Stimulated activated CD4-positive, alpha-beta T cell treated with anti-CD3 and anti-CD28 coated beads, TNF-alpha, amount 100 ng/mL, for 48 hours (primary cell): ENCODE measurements around the gene IL3RA.

Experiments
- DNase-seq, 3 donors: peaks; one replicate each; pipeline ENCODE4 v3.0.0-alpha.2; 2020; ENCODE audit warnings: low read depth in 3 of 3

The IL3RA gene

DNA sequence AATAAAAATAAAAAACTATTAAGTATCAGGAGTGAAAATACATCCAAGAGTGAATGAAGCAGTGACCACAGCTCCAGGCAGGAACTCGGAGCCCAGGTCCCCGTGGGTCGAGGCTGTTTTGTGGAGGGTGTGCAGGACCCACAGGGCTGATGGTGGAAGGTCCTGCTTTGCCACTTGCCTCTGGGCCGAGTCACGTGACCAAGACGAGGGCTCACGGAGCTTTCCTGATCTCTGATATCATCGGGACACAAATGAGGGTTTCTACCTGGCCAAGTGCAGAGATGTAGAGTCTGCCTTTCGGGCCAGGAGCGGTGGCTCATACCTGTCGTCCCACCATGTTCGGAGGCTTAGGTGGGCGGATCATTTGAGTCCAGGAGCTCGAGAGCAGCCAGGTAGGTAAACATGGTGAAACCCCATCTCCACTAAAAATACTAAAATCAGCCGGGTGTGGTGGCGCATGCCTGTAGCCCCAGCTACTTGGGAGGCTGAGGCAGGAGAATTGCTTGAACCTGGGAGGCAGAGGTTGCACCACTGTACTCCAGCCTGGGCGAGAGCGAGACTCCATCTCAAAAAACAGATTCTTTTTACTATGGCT is 48.2 kb downstream of the IL3RA start:
- no peak for DNase-seq

DNA sequence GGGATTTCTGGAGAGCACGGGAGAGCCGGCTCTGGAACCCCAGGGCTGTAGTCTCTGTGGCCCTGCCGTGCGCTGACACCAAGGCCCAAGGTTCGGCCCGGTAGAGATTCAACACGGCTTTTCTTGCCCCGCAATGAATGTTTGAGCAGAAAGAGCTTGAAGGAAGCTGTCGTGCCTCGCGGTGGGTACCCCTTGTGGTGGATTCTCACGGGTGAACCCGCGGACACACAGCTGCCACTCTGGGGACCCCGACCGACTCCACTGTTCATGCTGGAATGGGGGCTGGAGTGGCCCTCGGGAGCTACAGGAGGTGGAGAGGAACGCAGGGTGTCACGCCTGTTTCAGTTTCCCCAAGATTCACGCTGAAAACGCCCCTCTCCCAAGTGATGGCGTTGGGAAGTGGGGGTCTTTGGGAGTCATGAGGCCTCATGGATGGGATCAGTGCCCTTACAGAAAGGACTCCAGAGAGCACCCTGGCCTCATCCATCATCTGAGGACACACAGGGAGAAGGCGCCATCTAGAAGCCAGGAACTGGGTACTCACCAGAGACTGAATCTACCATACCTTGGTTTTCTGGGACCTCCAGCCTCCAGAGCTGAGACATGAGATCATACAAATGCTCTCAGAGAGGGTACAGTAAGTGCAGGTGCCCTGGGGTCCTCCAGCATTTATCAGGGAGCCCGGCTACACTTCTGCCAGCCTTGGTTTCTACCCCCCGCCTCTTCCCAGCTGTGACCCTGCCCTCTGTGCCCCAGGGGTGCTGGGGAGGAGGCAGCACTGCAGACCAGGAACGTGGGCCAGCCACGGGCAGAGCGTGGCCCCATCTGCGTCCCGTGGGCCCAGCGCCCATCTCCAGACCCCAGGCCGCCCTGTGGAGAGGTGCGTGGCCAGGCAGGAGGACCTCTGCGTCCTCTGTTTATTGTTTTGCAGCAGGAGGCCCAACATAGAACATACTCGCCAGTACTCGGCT is 49.0 kb downstream of the IL3RA start:
- no peak for DNase-seq

DNA sequence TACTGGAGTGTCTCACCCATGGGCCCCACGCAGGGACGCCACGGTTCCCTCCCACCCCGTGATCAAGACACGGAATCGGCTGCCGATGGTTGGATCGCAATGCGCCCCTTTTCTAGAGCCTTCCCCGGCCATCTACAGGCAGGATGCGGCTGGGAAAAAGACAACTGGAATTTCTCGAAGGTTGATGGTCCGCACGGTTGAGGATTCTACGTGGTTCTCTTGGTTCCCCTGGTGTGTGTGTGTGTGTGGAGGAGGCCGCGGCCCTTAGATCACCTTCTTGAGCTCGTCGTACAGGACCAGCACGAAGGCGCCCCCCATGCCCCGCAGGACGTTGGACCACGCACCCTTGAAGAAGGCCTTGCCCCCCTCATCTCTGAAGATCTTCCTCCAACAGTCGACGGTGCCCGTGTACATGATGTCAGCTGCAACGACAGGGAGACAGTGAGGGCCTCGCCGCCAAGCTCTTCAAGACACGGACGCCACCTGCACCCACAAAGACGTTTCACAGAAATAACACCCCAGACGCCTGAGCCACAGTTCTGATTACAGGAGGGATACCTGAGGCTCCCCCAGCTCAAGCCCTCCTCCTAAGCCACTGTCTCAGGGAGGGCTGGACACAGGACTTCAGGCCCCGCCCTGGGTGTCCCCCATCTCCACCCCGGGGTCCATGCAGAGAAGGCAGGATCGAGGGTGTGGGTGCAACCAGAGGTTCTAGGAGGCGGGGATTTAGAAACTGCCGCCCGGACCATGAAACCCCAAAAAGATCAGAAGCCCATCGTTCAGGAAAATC is 49.9 kb downstream of the IL3RA start:
- DNase-seq: no peak

DNA sequence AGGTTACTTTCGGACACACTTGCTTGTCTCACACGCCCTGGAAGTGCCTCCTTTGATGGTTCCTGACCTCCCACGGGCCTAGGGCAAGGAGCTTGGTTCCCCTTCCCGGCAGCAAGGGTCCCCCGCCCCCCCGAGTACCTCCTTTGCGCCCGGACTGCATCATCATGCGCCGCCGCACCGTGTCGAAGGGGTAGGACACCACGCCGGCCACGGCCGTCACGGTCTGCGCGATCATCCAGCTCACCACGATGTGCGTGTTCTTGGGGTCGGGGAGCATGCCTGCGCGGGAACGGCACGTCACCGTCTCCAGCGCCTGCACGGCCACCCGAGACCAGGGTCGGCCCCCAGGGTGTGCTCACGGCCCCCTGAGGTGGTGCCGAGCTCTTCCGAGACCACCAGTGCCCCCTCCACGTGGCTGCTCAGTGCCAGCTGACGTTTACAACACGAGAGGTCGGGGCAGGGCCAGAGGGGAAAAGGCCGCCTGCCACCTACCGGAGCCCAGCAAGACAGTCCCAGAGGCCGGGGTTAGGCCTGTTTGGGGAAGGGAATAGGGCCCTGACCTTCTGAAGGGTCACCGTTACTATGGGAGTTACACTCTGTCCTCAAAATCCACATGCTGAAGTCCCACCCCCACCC is 50.7 kb downstream of the IL3RA start:
- no peak for DNase-seq

DNA sequence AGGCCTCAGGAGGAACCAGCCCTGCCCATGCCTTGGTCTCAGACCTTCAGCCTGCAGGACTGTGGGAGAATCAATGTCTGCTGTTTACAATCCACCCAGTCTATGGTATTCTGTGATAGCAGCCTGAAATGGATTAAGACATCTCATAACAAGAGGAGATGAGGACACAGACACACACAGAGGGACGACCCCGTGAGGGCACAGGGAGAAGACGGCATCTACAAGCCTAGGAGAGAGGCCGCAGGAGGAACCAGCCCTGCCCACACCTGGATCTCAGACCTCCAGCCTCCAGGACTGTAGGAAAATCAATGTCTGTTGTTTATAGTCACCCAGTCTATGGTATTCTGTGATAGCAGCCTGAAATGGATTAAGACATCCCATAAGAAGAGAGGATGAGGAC is 52.1 kb downstream of the IL3RA start:
- no peak for DNase-seq

DNA sequence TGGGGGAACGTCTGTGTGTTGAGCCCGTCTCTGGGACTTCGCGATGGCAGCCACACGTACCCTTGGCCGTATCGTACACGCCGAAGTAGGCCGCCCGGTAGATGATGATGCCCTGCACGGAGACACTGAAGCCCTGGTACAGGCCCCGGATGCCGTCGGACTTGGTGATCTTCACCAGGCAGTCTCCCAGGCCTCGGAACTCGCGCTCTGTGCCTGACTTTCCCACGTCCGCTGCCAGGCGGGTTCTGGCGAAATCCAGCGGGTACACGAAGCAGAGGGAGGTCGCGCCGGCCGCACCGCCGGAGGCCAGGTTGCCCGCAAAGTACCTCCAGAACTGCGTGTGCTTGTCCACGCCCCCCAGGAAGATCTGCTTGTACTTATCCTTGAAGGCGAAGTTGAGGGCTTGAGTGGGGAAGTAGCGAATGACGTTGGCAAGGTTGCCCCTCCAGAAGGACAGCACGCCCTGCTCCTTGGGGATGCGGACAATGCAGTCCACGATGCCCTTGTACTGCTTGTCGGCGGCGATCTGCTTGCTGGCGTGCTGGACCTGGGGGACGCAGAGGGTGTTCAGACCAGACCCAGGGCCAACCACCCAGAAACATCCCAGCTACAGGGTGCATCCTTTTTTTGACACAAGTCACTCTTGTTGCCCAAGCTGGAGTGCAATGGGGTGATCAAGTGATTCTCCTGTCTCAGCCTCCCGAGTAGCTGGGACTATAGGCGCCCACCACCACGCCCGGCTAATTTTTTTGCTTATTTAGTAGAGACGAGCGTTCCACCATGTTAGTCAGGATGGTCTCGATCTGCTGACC is 52.8 kb downstream of the IL3RA start:
- DNase-seq: no peak

DNA sequence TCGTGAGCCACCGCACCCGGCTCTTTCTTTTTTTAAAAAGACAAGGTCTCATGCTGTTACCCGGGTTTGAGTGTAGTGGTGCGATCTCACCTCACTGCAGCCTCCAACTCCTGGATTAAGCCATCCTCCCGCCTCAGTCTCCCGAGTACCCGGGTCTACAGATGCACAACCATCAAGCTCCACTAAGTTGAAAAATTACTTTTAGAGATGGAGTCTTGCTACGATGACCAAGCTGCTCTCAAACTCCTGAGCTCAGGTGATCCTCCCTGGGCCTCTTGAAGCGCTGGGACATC is 53.4 kb downstream of the IL3RA start:
- no peak for DNase-seq

DNA sequence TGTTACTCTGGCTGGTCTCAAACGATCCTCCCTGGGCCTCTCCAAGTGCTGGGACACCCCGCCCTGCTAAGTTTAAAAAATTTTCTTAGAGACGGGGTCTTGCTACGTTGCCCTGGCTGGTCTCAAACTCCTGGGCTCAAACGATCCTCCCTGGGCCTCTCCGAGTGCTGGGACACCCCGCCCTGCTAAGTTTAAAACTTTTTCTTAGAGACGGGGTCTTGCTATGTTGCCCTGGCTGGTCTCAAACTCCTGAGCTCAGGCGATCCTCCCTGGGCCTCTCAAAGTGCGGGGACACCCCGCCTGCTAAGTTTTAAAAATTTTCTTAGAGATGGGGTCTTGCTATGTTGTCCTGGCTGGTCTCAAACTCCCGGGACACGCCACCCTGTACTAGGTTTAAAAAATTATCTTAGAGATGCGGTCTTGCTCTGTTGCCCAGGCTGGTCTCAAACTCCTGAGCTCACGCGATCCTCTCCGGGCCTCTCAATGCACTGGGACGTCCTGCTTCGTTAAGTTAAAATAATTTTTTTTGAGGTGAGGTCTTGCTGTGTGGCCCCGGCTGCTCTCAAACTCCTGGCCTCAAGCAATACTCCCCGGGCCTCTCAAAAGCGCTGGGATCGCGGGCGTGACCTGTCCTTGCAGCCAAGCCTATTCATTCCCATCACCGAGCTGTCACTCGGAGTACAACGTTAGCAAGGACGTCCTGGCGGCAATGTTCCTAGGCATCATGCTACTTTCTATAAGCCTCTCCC is 54.2 kb downstream of the IL3RA start:
- no peak for DNase-seq

DNA sequence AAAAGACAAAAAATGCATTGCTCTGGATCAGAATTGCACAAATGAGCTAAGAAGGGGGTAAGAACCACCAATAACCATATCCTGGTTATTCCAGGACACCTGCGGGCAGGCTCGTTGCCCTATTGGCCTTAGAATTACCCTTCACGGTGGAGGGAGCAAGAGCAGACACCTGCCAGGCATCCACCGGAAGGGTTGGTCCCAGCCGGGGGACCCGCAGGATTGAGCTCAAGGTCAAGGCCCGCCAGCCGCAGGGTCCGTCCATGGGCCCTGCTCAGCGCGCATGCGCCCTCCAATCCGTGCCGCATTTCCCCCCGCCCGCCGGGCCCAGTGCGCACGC is 54.8 kb downstream of the IL3RA start:
- DNase-seq: peak in 1 of 3 donors; percentile 85

DNA sequence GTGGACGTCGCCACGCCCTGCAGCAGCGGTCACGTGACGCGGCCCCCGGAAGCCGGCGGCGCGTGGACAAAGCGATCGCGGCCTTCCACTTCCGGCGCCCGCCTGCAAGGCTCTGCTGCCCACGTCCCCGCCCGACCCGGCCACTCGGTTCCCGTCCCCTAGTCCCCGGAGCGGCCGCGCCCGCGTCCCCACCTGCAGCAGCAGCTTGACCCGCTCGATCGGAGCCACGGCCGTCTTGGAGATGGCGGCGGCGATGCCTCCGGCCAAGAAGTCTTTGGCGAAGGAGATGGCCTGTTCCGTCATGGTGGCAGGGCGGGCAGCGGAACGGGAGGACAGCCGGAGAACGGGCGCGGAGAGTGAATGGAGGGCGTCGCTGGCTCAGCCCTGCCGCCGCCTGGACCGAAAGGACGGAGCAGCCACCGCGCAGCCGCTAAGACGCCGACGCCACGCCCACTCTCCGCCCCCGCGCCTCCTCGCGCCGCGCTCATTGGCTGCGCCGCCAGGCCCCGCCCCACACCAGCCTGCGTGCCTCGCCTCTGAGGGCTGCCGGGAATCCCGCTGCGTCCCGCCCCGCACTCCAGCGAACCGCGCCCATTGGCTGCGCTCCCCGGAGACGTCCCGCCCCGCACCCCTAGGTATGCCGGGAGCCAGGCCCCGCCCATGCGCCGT is 55.3 kb downstream of the IL3RA start, which contains the start of gene SLC25A6:
Gene SLC25A6 (minus strand): TSS at position 407 of the 669 bp plus-strand sequence. CDS start 104 bp downstream, at position 303.
- peak; percentile 99 for DNase-seq

DNA sequence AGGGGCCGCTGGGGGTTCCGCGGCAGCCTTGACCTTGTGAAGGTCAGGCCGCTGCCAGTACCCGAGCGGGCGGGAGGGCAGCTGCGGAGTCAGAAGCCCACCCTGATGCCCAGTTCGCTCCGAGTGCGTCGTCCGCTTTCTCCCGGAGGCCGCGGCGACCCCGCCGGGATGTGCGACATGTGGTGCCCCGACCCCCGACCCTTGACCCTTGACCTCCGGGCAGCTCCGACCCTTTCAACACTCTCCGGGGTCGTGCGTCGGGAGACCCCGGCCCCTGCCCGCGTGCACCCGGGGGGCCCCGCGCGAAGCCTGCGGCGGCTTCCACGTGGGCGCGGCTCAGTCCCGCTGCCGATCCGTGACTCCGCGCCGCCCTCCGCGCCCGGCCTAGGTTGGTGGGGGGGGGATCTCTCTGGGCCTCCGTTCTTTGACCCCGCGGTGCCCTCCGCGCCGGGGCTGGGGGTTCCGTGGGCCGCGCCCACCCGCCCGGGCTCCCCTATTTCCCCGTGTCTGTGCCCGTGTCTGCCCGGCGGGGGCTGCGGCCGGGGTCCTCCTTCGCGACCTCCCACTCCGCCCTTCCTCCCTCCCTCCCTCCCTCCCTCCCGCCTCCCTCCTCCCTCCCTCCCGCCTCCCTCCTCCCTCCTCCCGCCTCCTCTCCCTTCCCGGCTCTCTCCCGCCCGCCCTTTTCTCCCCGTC is 55.9 kb downstream of the IL3RA start:
- DNase-seq: no peak

DNA sequence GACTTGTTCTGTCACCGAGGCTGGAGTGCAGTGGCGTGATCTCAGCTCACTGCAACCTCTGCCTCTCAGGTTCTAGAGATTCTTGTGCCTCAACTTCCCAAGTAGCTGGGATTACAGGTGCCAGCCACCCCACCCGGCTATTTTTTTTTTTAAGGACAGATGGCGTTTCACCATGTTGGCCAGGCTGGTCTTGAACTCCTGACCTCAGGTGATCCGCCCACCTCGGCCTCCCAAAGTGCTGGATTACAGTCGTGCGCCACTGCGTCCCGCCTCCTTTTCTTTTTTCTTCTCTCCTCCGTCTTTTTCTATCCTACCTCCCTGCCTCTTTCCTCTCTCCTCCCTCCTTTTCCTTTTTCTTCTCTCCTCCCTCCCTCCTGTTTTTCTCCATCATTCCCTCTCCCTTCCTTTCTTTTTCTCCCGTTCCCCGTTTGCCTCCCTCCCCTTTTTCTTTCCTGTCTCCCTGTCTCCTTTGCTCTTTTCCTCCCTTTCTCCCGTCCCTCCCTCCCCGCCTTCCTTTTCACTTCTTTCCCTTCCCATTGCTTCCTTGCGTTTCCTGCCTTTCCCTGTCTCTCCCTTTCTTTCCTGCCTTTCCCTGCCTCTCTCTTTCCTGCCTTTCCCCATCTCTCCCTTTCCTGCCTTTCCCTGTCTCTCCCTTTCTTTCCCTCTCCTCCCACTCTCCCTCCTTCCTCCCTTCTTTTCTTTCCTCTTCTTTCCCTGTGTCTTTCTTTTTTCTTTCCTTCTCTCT is 57.5 kb downstream of the IL3RA start:
- DNase-seq: no peak

DNA sequence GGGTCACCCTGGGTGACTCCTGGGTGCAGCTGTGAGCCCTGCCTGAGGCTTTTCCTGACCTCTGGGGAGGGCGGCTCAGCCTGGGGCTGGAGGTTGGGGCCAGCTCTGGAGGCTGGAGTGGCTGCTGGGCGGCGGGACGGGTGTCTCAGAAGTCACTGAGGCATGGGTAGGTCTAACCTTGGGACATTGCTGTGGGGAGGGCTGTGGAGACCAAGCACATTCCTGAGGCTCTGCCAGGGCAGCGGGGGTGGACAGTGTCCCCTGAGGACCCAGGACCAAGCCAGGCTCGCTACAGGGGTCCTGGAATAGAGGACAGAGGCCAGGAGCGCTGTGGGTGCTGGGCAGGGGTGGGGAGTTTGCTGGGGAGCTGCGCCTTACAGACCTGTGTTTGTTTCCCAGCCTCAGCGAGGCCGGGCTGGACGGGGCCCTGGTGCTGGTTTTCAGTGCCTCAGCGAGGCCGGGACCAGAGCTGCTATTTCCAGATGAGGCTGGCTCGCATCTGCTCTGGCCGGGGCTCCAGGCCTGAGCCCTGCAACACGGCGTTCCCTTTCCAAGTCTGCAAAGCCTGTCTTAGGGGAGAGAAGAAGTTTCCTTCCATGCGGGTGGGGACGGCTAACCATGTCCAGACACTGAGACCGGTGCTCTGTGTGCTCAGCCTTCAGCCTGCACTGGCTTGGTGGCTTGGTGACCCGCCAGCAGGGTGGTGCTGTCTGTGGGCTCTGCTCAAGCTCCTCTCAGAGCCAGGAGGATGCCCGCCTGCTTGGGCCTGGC is 58.3 kb downstream of the IL3RA start:
- no peak for DNase-seq

DNA sequence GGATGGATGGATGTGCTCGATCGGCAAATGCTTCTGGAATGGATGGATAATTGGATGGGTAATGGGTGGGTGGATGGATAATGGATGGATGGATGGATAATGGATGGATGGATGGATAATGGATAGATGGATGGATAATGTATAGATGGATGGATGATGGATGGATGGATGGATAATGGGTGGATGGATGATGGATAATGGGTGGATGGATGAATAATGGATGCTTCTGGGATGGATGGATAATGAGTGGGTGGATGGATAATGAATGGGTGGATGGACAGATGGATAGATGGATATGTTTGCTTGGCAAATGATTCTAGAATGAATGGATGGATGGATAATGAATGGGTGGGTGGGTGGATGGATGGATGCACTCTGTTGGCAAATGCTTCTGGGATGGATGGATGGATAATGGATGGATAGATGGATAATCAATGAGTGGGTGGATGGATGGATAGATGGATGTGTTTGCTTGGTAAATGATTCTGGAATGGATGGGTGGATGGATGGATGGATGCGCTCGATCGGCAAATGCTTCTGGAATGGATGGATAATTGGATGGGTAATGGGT is 59.1 kb downstream of the IL3RA start:
- no peak for DNase-seq

DNA sequence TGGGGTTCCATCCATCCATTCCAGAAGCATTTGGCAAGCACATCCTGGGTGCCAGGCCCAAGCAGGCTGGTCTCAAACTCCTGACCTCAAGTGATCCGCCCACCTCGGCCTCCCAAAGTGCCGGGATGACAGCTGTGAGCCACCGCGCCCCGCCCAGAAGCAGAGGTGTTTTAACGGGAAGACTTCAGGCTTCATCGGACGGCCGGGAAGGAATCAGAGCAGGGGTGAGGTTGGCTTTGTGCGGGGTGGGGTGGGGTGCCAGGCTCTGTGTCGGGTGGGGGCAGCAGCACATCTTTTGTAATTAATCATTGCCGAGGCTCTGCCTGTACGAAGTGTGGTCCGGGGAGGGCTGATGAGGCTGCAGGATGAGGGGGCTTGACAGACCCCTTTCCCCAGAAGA is 60.4 kb downstream of the IL3RA start:
- DNase-seq: no peak

DNA sequence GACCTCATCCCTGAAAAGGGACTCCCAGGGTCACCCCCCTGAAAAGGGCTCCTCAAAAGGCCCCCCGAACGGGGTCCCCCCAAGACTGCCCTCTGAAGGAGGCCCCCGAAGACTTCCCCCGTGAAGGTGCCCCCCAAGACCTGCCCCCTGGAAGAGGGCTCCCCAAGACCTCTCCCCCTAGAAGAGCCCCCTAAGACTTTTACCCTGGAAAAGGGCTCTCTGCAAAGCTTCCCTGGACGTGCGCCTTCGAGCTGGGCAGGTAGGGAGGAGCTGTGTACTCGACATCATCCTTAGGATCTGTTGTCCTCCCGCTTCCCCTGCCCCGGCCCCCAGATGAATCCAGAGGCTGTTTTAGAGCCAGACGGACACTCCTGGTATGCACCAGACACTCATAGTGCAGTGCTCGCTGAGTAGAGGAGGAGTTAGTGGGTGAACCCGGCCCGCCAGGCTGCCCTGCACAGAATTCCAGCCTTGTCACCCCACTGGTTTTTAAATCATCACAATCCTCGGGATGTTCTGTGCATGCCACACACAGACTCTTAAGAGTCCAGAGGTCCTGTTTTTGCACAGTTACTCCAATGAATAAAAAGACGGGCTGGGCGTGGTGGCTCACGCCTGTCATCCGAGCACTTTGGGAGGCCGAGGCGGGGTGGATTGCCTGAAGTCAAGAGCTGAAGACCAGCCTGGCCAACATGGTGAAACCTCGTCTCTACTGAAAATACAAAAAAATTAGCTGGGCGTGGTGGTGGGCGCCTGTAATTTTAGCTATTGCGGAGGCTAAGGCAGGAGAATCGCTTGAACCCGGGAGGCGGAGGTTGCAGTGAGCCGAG is 61.1 kb downstream of the IL3RA start:
- no peak for DNase-seq
